Endothelial cell of umbilical vein (primary cell): Measurements from ENCODE around the gene RAB28. TPM values are rescaled to one million over a fixed set of nuclear protein-coding genes. Genes with fewer than 3 reads are reported as not detected.

ENCODE experiments used
- BruUV-seq: library from RNA; stranded (reverse); fragments of 400-500 nt; replicated peaks from 2 replicates; lab custom pipeline; 2021; lab: Mats Ljungman, UMichigan
- CTCF ChIA-PET: fragments of 300-600, 350-600 bp; sonication (Branson Sonifier 250); formaldehyde crosslinking; loops from one replicate; lab custom pipeline; 2021; ENCODE audit warnings: antibody characterized with exemption, inconsistent platforms; lab: Charles Lee
- POLR2A ChIA-PET: fragments of 300-600, 350-600 bp; sonication (Branson Sonifier 250); formaldehyde crosslinking; loops from one replicate; lab custom pipeline; 2021; ENCODE audit warnings: antibody characterized with exemption, inconsistent platforms; lab: Charles Lee
- DNase-seq: peaks from one replicate; pipeline ENCODE4 v3.0.0-alpha.2; 2011; ENCODE audit warnings: low read depth, low spot score
- FAIRE-seq: peaks from 2 replicates; lab custom pipeline; 2011; peaks lifted over from hg19 to GRCh38; lab: Jason Lieb, UNC
- H2AFZ ChIP-seq: 2 replicates; pipeline ENCODE4 v1.6.0; 2012; ENCODE audit warnings: low read depth, low read length, control low read depth, inconsistent platforms
- H3K27ac ChIP-seq: 2 replicates; pipeline ENCODE4 v1.5.1; 2011; ENCODE audit warnings: low read depth, mild to moderate bottlenecking, control low read depth, low read length, moderate library complexity; ENCODE audit not compliant: insufficient read depth
- H3K27me3 ChIP-seq, 2 experiments: 2 replicates each; pipeline versions ENCODE4 v1.6.0 to v1.6.1; 2011; ENCODE audit warnings: low read length in 2 of 2, mixed read lengths in 1 of 2; ENCODE audit not compliant: control insufficient read depth in 2 of 2, insufficient read depth in 2 of 2
- H3K36me3 ChIP-seq, 2 experiments: 2 replicates in 1 of 2; 3 replicates in 1 of 2; pipeline ENCODE4 v1.5.1; 2011; ENCODE audit warnings: low read length in 2 of 2, mild to moderate bottlenecking in 1 of 2, moderate library complexity in 1 of 2; ENCODE audit not compliant: control insufficient read depth in 2 of 2, insufficient read depth in 2 of 2; ENCODE audit errors: extremely low read depth in 1 of 2
- H3K4me1 ChIP-seq: 3 replicates; pipeline ENCODE4 v1.5.1; 2011; ENCODE audit warnings: mild to moderate bottlenecking, low read length; ENCODE audit not compliant: control insufficient read depth, insufficient read depth; ENCODE audit errors: extremely low read depth
- H3K4me2 ChIP-seq: 2 replicates; pipeline ENCODE4 v1.6.1; 2011; ENCODE audit warnings: low read length, control low read depth, mixed read lengths; ENCODE audit not compliant: insufficient read depth
- H3K4me3 ChIP-seq, 3 experiments: fragments of 200-600 bp in 1 of 3; sonication (generic), shearing (Covaris generic) in 1 of 3; replicated peaks in 1 of 3; 2 replicates each; pipeline ENCODE4 v1.5.1; 2011 to 2016; ENCODE audit warnings: control low read depth in 3 of 3, low read length in 3 of 3, mild to moderate bottlenecking in 2 of 3, inconsistent platforms in 1 of 3, low read depth in 1 of 3, moderate library complexity in 1 of 3; ENCODE audit not compliant: insufficient read depth in 1 of 3
- H3K79me2 ChIP-seq: 2 replicates; pipeline ENCODE4 v1.6.0; 2012; ENCODE audit warnings: low read length, inconsistent platforms; ENCODE audit not compliant: control insufficient read depth, insufficient read depth
- H3K9ac ChIP-seq: replicated peaks from 2 replicates; pipeline ENCODE3; 2011; ENCODE audit warnings: low read length, control low read depth; ENCODE audit not compliant: insufficient read depth; ENCODE audit errors: extremely low read depth
- H3K9me1 ChIP-seq: replicated peaks from 3 replicates; pipeline ENCODE4 v1.6.0; 2011; ENCODE audit warnings: mild to moderate bottlenecking, low read length; ENCODE audit not compliant: control insufficient read depth, insufficient read depth; ENCODE audit errors: extremely low read depth
- H3K9me3 ChIP-seq: replicated peaks from 2 replicates; pipeline ENCODE4 v1.5.1; 2012; ENCODE audit warnings: low read length, inconsistent platforms; ENCODE audit not compliant: control insufficient read depth, insufficient read depth
- H4K20me1 ChIP-seq: replicated peaks from 2 replicates; pipeline ENCODE3; 2011; ENCODE audit warnings: mild to moderate bottlenecking, low read length; ENCODE audit not compliant: control insufficient read depth, insufficient read depth; ENCODE audit errors: extremely low read depth
- EZH2 ChIP-seq: IDR thresholded peaks from 2 replicates; pipeline ENCODE4 v1.6.1; 2012; ENCODE audit warnings: borderline replicate concordance, low read depth, mild to moderate bottlenecking, moderate library complexity, low read length, inconsistent platforms; ENCODE audit not compliant: severe bottlenecking
- FOS ChIP-seq: IDR thresholded peaks from 2 replicates; pipeline ENCODE4 v1.6.1; 2011; ENCODE audit warnings: mild to moderate bottlenecking, low read length, moderate library complexity, borderline replicate concordance; ENCODE audit not compliant: insufficient read depth
- GATA2 ChIP-seq: IDR thresholded peaks from 2 replicates; pipeline ENCODE4 v1.7.0; 2011; ENCODE audit warnings: low read depth, mild to moderate bottlenecking, moderate library complexity, mixed read lengths, low read length; ENCODE audit not compliant: insufficient read length, insufficient read depth
- JUN ChIP-seq: IDR thresholded peaks from 2 replicates; pipeline ENCODE4 v1.6.1; 2011; ENCODE audit warnings: borderline replicate concordance, low read depth; ENCODE audit not compliant: insufficient read length, insufficient read depth
- MYC ChIP-seq: IDR thresholded peaks from one replicate; pipeline ENCODE4 v1.6.1; 2011; ENCODE audit warnings: mild to moderate bottlenecking, low read depth, low read length
- POLR2A ChIP-seq: IDR thresholded peaks from 2 replicates; pipeline ENCODE4 v1.6.1; 2012; ENCODE audit warnings: low read depth, mild to moderate bottlenecking, control low read depth, low read length
- POLR2AphosphoS5 ChIP-seq: IDR thresholded peaks from 2 replicates; pipeline ENCODE4 v1.6.1; 2012; ENCODE audit warnings: low read depth, mild to moderate bottlenecking, control low read depth, low read length, moderate library complexity; ENCODE audit not compliant: insufficient read depth
- dilution Hi-C: fragments of 300-500 bp; cut with MboI; formaldehyde crosslinking; loops from one replicate; pipeline ENCODE4 v1.15.0; 2019; ENCODE audit warnings: low sequenced_read_pairs; ENCODE audit not compliant: extremely low pct_ligation_motif_present
- intact Hi-C: fragments of 100-400 bp; cut with micrococcal nuclease; formaldehyde crosslinking; loops from one replicate; pipeline ENCODE4 v1.10.0; 2022
- polyA plus RNA-seq, 4 experiments: library from polyadenylated mRNA; depleted of rRNA in 3 of 4; stranded (reverse) in 3 of 4; unstranded in 1 of 4; fragments of >200 nt; gene quantifications; 2 replicates each; pipeline versions ENCODE4 v1.2.1 to v1.2.3, GENCODE V29; 2011 to 2012; ENCODE audit warnings: missing spikeins in 1 of 4
- total RNA-seq: library from RNA; stranded (reverse); gene quantifications from 2 replicates; pipeline ENCODE4 v1.2.3, GENCODE V29; 2021
- TF ChIP-seq, protein P1 (sequence below), 2 donors: IDR thresholded peaks; 1 replicate in 1 of 2; 2 replicates in 1 of 2; pipeline ENCODE4 v1.5.1; 2011; ENCODE audit warnings: low read length in 2 of 2, mild to moderate bottlenecking in 2 of 2, moderate library complexity in 2 of 2, control low read depth in 1 of 2, inconsistent platforms in 1 of 2, low read depth in 1 of 2; ENCODE audit not compliant: insufficient read depth in 1 of 2; ENCODE audit errors: extremely low read depth in 1 of 2
- TF ChIP-seq, protein P2 (sequence below): IDR thresholded peaks from 2 replicates; pipeline ENCODE4 v1.6.1; 2011; ENCODE audit not compliant: insufficient read depth, insufficient read length

The RAB28 gene
- total and polyA plus RNA-seq, 2 donors (not counting 3 experiments of a cell fraction or from before 2014, with no cell fraction given): 13.0 to 13.2 TPM

DNA sequence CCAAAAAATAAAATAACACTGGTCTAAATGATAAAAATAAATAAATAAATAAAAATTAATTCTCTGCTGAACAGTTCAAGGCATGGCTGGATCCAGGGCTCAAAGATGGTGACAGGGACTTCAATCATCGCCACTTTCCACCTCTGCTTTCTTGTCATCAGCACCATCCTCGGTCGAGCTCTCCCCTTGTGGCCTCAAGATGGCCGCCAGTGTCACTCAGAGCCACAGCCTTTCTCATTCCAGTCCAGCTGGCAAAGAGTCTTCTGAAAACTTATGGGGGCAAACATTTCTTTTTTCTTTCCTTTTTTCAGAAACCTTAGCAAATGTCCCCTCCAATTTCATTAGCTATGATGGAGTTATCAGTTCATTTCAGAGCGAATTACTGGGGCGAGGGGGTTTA is 119.5 kb downstream of the RAB28 start:
- H3K4me2 ChIP-seq: no peak overlapping the region
- no peaks in the 10 kb centered on the region for H3K79me2 ChIP-seq
- no TSS peak for BruUV-seq
- no peak overlapping the region for H2AFZ ChIP-seq
- DNase-seq (no peak), FAIRE-seq (no peak)
- no peaks in the 10 kb centered on the region for H3K27me3 ChIP-seq
- POLR2A ChIA-PET: no interaction called here
- no peaks in the 10 kb centered on the region for H3K36me3 ChIP-seq
- no peak overlapping the region for H3K9ac ChIP-seq
- intact Hi-C loops (no loop called here), dilution Hi-C loops (no loop called here)
- no peaks in the 10 kb centered on the region for H3K4me1 ChIP-seq
- H4K20me1 ChIP-seq: no peaks in the 10 kb centered on the region
- H3K4me3 ChIP-seq: no peak overlapping the region
- no peaks in the 10 kb centered on the region for H3K9me1 ChIP-seq
- no peaks in the 10 kb centered on the region for H3K9me3 ChIP-seq
- H3K27ac ChIP-seq: no peak overlapping the region
- no peak for TF ChIP-seq EZH2
- TF ChIP-seq POLR2AphosphoS5: no peak
- TF ChIP-seq JUN: no peak
- TF ChIP-seq POLR2A: no peak
- CTCF ChIA-PET: no interaction called here

DNA sequence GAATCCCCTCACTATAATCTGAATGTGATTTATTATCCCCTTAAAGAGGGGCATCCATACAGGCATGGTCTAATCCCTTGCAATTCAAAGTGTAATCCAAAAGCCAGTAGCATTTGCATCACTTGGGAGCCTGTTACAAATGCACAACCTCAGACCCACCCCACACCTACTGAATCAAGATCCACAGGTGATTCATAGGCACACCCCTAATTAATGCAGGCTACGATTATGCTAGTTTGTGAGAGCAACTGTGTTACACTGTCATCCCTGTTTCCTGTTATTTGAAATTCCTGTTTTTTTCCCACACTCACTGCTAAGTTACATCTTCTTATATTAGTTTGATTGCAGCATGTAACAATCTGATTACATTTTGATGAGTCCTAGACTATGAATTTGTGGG is 120.0 kb downstream of the RAB28 start:
- Histone ChIP-seq H3K4me3 (no peak overlapping the region), H3K4me1 (no peaks in the 10 kb centered on the region), H3K9me1 (no peaks in the 10 kb centered on the region), H3K4me2 (no peak overlapping the region), H3K9ac (no peak overlapping the region), H3K9me3 (no peaks in the 10 kb centered on the region), H3K79me2 (no peaks in the 10 kb centered on the region), H3K27ac (no peak overlapping the region), H3K36me3 (no peaks in the 10 kb centered on the region), H4K20me1 (no peaks in the 10 kb centered on the region), H2AFZ (no peak overlapping the region), H3K27me3 (no peaks in the 10 kb centered on the region)
- CTCF ChIA-PET: no interaction called here
- no TSS peak for BruUV-seq
- FAIRE-seq: no peak
- TF ChIP-seq POLR2AphosphoS5: no peak
- no peak for TF ChIP-seq FOS
- TF ChIP-seq GATA2: no peak
- TF ChIP-seq EZH2: no peak
- TF ChIP-seq, protein P1, sequence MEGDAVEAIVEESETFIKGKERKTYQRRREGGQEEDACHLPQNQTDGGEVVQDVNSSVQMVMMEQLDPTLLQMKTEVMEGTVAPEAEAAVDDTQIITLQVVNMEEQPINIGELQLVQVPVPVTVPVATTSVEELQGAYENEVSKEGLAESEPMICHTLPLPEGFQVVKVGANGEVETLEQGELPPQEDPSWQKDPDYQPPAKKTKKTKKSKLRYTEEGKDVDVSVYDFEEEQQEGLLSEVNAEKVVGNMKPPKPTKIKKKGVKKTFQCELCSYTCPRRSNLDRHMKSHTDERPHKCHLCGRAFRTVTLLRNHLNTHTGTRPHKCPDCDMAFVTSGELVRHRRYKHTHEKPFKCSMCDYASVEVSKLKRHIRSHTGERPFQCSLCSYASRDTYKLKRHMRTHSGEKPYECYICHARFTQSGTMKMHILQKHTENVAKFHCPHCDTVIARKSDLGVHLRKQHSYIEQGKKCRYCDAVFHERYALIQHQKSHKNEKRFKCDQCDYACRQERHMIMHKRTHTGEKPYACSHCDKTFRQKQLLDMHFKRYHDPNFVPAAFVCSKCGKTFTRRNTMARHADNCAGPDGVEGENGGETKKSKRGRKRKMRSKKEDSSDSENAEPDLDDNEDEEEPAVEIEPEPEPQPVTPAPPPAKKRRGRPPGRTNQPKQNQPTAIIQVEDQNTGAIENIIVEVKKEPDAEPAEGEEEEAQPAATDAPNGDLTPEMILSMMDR (IDR thresholded peaks at IDR 0.05; ENCODE audit: extremely low read depth in 1 of 2, insufficient read depth in 1 of 2, low read depth in 1 of 2, low read length in 2 of 2): no peak
- TF ChIP-seq, protein P2, sequence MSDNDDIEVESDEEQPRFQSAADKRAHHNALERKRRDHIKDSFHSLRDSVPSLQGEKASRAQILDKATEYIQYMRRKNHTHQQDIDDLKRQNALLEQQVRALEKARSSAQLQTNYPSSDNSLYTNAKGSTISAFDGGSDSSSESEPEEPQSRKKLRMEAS: no peak
- no peak for TF ChIP-seq JUN
- no peak for TF ChIP-seq MYC
- no peak for TF ChIP-seq POLR2A
- dilution Hi-C loops: no loop called here
- DNase-seq: no peak
- intact Hi-C loops: no loop called here
- POLR2A ChIA-PET: no interaction called here
